ENCODE measurements around the gene LRRC45. TPM values are rescaled to one million over a fixed set of nuclear protein-coding genes. Genes with fewer than 3 reads are reported as not detected.

LRRC45 gene
- polyA plus RNA-seq, 1 donor, result 8.4 TPM

GRCh38 chr17:82007228-82007494 is 15.9 kb upstream of the LRRC45 start:
- DNase-seq (ENCODE audit: low read depth), result no peak

- no peak for DNase-seq (ENCODE audit: low read depth)
Measured at GRCh38 chr17:82007495-82008257, 15.4 kb upstream of the LRRC45 start.

- DNase-seq (ENCODE audit: low read depth), result no peak
Measured at GRCh38 chr17:82008258-82008940, 14.7 kb upstream of the LRRC45 start.

- no peak for DNase-seq (ENCODE audit: low read depth)
Measured at GRCh38 chr17:82008941-82009405, 14.1 kb upstream of the LRRC45 start.

GRCh38 chr17:82009413-82009812 is 13.7 kb upstream of the LRRC45 start:
- DNase-seq (ENCODE audit: low read depth), result no peak

- DNase-seq (ENCODE audit: low read depth), result no peak
Measured at GRCh38 chr17:82010575-82011525, 12.3 kb upstream of the LRRC45 start.

GRCh38 chr17:82011617-82012187 is 11.4 kb upstream of the LRRC45 start:
- DNase-seq (ENCODE audit: low read depth), result no peak

GRCh38 chr17:82012261-82012639 is 10.9 kb upstream of the LRRC45 start:
- no peak for DNase-seq (ENCODE audit: low read depth)

- no peak for DNase-seq (ENCODE audit: low read depth)
Measured at GRCh38 chr17:82012640-82013295, 10.3 kb upstream of the LRRC45 start.

GRCh38 chr17:82013341-82013740 is 9.8 kb upstream of the LRRC45 start:
- DNase-seq (ENCODE audit: low read depth), result no peak

GRCh38 chr17:82013772-82014321 is 9.3 kb upstream of the LRRC45 start:
- DNase-seq (ENCODE audit: low read depth), result no peak

GRCh38 chr17:82014432-82014831 is 8.7 kb upstream of the LRRC45 start:
- no peak for DNase-seq (ENCODE audit: low read depth)

- no peak for DNase-seq (ENCODE audit: low read depth)
Measured at GRCh38 chr17:82014971-82015310, 8.2 kb upstream of the LRRC45 start.

- no peak for DNase-seq (ENCODE audit: low read depth)
Measured at GRCh38 chr17:82015311-82015971, 7.7 kb upstream of the LRRC45 start.

GRCh38 chr17:82016061-82016874 is 6.8 kb upstream of the LRRC45 start:
- DNase-seq (ENCODE audit: low read depth), result no peak

GRCh38 chr17:82016875-82017459 is 6.1 kb upstream of the LRRC45 start:
- DNase-seq (ENCODE audit: low read depth), result no peak

GRCh38 chr17:82017612-82018151 is 5.4 kb upstream of the LRRC45 start:
- no peak for DNase-seq (ENCODE audit: low read depth)

- DNase-seq (ENCODE audit: low read depth), result no peak
Measured at GRCh38 chr17:82018152-82018988, 4.7 kb upstream of the LRRC45 start.

All from forelimb muscle (tissue), 1 donor.